ENCODE measurements around the gene CRELD2.

- TF ChIP-seq CTCF (IDR thresholded peaks at IDR 0.05) (no peak), POLR2A (IDR thresholded peaks at IDR 0.05) (no peak)
Observed at GRCh38 chr22:49964136-49965090, 46.0 kb downstream of the CRELD2 start.
